Fibroblast of lung (primary cell): Measurements from ENCODE around the gene CST9.

Experiments used
- EZH2 ChIP-seq: IDR thresholded peaks from 2 replicates; pipeline ENCODE4 v1.5.1; 2012; ENCODE audit warnings: low read length, control low read depth, mild to moderate bottlenecking; ENCODE audit errors: missing control alignments
- TF ChIP-seq, protein P1 (sequence below), 2 donors: IDR thresholded peaks in 1 of 2; conservative IDR thresholded peaks in 1 of 2; 1 replicate in 1 of 2; 2 replicates in 1 of 2; pipeline ENCODE4 v1.5.1; 2011 to 2012; ENCODE audit warnings: low read length in 2 of 2, control low read depth in 1 of 2, inconsistent platforms in 1 of 2, low read depth in 1 of 2, mild to moderate bottlenecking in 1 of 2

GRCh38 chr20:23614163-23614562 is 8.4 kb upstream of the CST9 start:
- no peak for TF ChIP-seq EZH2
- TF ChIP-seq, protein P1, sequence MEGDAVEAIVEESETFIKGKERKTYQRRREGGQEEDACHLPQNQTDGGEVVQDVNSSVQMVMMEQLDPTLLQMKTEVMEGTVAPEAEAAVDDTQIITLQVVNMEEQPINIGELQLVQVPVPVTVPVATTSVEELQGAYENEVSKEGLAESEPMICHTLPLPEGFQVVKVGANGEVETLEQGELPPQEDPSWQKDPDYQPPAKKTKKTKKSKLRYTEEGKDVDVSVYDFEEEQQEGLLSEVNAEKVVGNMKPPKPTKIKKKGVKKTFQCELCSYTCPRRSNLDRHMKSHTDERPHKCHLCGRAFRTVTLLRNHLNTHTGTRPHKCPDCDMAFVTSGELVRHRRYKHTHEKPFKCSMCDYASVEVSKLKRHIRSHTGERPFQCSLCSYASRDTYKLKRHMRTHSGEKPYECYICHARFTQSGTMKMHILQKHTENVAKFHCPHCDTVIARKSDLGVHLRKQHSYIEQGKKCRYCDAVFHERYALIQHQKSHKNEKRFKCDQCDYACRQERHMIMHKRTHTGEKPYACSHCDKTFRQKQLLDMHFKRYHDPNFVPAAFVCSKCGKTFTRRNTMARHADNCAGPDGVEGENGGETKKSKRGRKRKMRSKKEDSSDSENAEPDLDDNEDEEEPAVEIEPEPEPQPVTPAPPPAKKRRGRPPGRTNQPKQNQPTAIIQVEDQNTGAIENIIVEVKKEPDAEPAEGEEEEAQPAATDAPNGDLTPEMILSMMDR (conservative IDR thresholded peaks at IDR 0.05 in 1 of 2, IDR thresholded peaks at IDR 0.05 in 1 of 2; ENCODE audit: low read depth in 1 of 2, low read length in 2 of 2): no peak
